ENCODE measurements around the gene PRR19.
"Not testable (repeated sequence)": the region's sequence is repeated elsewhere in the genome, so short reads cannot be mapped to it uniquely, and the experiment has no call there.

PRR19 gene

GRCh38 chr19:42301646-42302203 is at the start of gene PRR19:
PRR19 (plus strand) TSS chr19:42302132; CDS start chr19:42309585, 7,453 bp downstream.
- DNase-seq = peak; percentile 37

- DNase-seq = no peak
These were observed 49.3 kb upstream of the PRR19 start for GRCh38 chr19:42252365-42253244.

GRCh38 chr19:42253245-42254088 is 48.5 kb upstream of the PRR19 start:
- peak; percentile 43 for DNase-seq

GRCh38 chr19:42254089-42254849 is 47.7 kb upstream of the PRR19 start:
- DNase-seq = peak; percentile 43

- DNase-seq = peak; percentile 69
These were observed 46.8 kb upstream of the PRR19 start, which contains the start of gene ERF for GRCh38 chr19:42254850-42255765. ERF (minus strand) TSS chr19:42255128; CDS start chr19:42254999, 129 bp downstream.

GRCh38 chr19:42255766-42256745 is 45.9 kb upstream of the PRR19 start:
- peak; percentile 40 for DNase-seq

GRCh38 chr19:42257842-42258241 is 44.1 kb upstream of the PRR19 start:
- not testable (repeated sequence) for DNase-seq

- no peak for DNase-seq
These were observed 40.2 kb upstream of the PRR19 start for GRCh38 chr19:42261763-42262162.

GRCh38 chr19:42266105-42266504 is 35.8 kb upstream of the PRR19 start:
- not testable (repeated sequence) for DNase-seq

- DNase-seq = not testable (repeated sequence)
These were observed 34.9 kb upstream of the PRR19 start for GRCh38 chr19:42266928-42267603.

- no peak for DNase-seq
These were observed 34.2 kb upstream of the PRR19 start for GRCh38 chr19:42267644-42268141.

- DNase-seq = peak; percentile 99
These were observed 33.7 kb upstream of the PRR19 start for GRCh38 chr19:42268142-42268703.

GRCh38 chr19:42268704-42269477 is 33.0 kb upstream of the PRR19 start, which contains the start of gene CIC:
CIC (plus strand) TSS chr19:42269252; CDS start chr19:42271784, 2,532 bp downstream.
- DNase-seq = peak; percentile 99

- DNase-seq = no peak
These were observed 32.2 kb upstream of the PRR19 start for GRCh38 chr19:42269478-42270345.

- no peak for DNase-seq
These were observed 31.4 kb upstream of the PRR19 start for GRCh38 chr19:42270346-42271044.

GRCh38 chr19:42271045-42271419 is 30.9 kb upstream of the PRR19 start:
- no peak for DNase-seq
